NB4 (cell line): ENCODE measurements around the gene ZNF148.

Experiments used
- DNase-seq: peaks from one replicate; pipeline ENCODE4 v3.0.0; 2010; ENCODE audit warnings: low read depth
- H3K4me3 ChIP-seq: one replicate; pipeline ENCODE4 v1.5.1; 2011; ENCODE audit warnings: mild to moderate bottlenecking, low read depth, low read length, moderate library complexity
- CTCF ChIP-seq: IDR thresholded peaks from one replicate; pipeline ENCODE4 v1.5.1; 2012; ENCODE audit warnings: low read depth, low read length
- MAX ChIP-seq: IDR thresholded peaks from 2 replicates; pipeline ENCODE4 v1.6.1; 2011; ENCODE audit warnings: low read depth, low read length
- MYC ChIP-seq: IDR thresholded peaks from 2 replicates; pipeline ENCODE4 v1.6.1; 2011; ENCODE audit warnings: low read depth, low read length
- POLR2A ChIP-seq: IDR thresholded peaks from 2 replicates; pipeline ENCODE4 v1.6.1; 2011; ENCODE audit warnings: mild to moderate bottlenecking; ENCODE audit not compliant: insufficient read length; ENCODE audit errors: extremely low read depth

Gene ZNF148

GRCh38 chr3:125232401-125232800 lies 142.7 kb downstream of the ZNF148 start:
- no peak for DNase-seq
- H3K4me3 ChIP-seq = no peak overlapping the region
- TF ChIP-seq POLR2A = no peak
- TF ChIP-seq MYC = no peak
- no peak for TF ChIP-seq MAX

GRCh38 chr3:125231895-125232294 lies 143.2 kb downstream of the ZNF148 start:
- TF ChIP-seq MYC (no peak), MAX (no peak), POLR2A (no peak), CTCF (no peak)
- no peak overlapping the region for H3K4me3 ChIP-seq
- no peak for DNase-seq

GRCh38 chr3:125229707-125230106 lies 145.4 kb downstream of the ZNF148 start:
- H3K4me3 ChIP-seq = no peak overlapping the region
- no peak for DNase-seq
- TF ChIP-seq POLR2A (no peak), MYC (no peak), CTCF (no peak)

GRCh38 chr3:125229168-125229567 lies 146.0 kb downstream of the ZNF148 start:
- no peak overlapping the region for H3K4me3 ChIP-seq
- no peak for DNase-seq
- no peak for TF ChIP-seq MAX
- TF ChIP-seq POLR2A = no peak
- no peak for TF ChIP-seq CTCF
- TF ChIP-seq MYC = no peak

GRCh38 chr3:125221831-125222230 lies 153.3 kb downstream of the ZNF148 start:
- TF ChIP-seq CTCF (no peak), MYC (no peak), MAX (no peak), POLR2A (no peak)
- no peak for DNase-seq
- H3K4me3 ChIP-seq = no peak overlapping the region

GRCh38 chr3:125220727-125221429 lies 154.2 kb downstream of the ZNF148 start:
- TF ChIP-seq CTCF (no peak), MAX (no peak), MYC (no peak), POLR2A (no peak)
- no peak overlapping the region for H3K4me3 ChIP-seq
- no peak for DNase-seq
